ENCODE measurements around the gene BABAM1. TPM values are rescaled to one million over a fixed set of nuclear protein-coding genes. Genes with fewer than 3 reads are reported as not detected.
A peak's percentile ranks its signal among the peaks of the same experiment; 100 is the strongest.
"Not testable (repeated sequence)": the region's sequence is repeated elsewhere in the genome, so short reads cannot be mapped to it uniquely, and the experiment has no call there.

Gene BABAM1
- total RNA-seq, 2 experiments from 2014 or later: 111 to 113 TPM

DNA sequence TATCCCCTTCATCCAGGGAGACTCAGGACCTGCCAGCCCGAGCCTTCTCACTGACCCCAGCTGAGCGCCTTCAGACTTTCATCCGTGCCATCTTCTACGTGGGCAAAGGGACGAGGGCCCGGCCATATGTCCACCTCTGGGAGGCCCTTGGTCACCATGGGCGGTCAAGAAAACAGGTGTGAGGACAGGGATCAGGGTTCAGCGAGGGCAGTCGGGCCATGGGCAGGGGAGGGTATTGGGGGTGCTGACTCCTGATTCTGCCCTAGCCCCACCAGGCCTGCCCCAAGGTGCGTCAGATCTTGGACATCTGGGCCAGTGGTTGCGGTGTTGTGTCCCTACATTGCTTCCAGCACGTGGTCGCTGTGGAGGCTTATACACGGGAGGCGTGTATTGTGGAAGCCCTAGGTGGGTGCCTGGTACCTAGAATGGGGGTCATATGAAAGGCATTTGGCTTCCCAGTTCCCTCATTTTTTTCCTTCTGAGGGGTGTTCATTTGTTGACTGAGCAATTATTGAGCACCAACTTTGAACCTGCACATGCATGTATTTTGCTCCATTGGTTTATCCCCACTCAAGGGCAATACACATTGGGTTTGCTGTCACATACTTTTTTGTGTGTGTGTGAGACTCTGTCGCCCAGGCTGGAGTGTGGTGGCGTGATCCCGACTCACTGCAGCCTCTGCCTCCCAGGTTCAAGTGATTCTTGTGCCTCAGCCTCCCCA lies 18.3 kb downstream of the BABAM1 start:
- H3K27me3 Mint-ChIP-seq: peaks cover 5% of the 10 kb centered on the region
- H3K9me3 Mint-ChIP-seq: no peaks in the 10 kb centered on the region
- H3K27ac Mint-ChIP-seq: no peak overlapping the region
- no peaks in the 10 kb centered on the region for H3K36me3 Mint-ChIP-seq (ENCODE audit: low read depth)
- ChIA-PET POLR2A (no interaction called here), CTCF (interaction anchor here (0.5 to 1.1 kb wide), 3 partner anchors 20 to 100 kb away, joined by 3 to 6 read pairs (median 3); no protein-coding TSS in a partner anchor)
- peaks cover 15% of the 10 kb centered on the region for H3K4me1 Mint-ChIP-seq
- no peak overlapping the region for H3K4me3 Mint-ChIP-seq
- DNase-seq: no peak

DNA sequence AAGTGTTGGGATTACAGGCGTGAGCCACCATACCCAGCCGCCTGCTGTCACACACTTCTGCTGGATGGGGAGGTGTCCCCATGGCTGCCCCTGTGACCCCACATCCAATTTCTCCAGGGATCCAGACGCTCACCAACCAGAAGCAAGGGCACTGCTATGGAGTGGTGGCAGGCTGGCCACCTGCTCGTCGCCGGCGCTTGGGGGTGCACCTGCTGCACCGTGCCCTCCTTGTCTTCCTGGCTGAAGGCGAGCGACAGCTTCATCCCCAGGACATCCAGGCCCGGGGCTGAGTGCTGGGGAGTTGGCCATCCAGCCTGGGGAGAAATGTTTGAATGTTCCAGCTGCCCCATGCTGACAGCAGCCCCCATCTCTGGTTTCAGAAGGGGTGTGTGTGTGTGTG lies 19.0 kb downstream of the BABAM1 start:
- Mint-ChIP-seq H3K4me3 (no peak overlapping the region), H3K27me3 (peaks cover 5% of the 10 kb centered on the region)

DNA sequence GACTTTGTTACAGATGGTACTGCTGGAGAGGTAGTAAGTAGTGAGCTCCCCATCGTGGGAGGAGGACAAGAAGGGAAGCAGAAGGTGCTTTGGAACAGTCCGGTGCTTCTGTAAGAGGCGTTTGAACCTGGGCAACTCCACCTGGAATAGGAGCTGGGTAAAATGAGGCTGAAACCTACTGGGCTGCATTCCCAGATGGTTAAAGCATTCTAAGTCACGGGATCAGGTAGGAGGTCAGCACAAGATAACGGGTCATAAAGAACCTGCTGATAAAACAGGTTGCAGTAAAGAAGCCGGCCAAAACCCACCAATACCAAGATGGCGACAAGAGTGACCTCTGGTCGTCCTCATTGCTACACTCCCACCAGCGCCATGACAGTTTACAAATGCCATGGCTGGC lies 19.5 kb downstream of the BABAM1 start:
- no peak overlapping the region for H3K27ac Mint-ChIP-seq
- H3K4me3 Mint-ChIP-seq: no peak overlapping the region
- no peaks in the 10 kb centered on the region for H3K36me3 Mint-ChIP-seq (ENCODE audit: low read depth)
- H3K4me1 Mint-ChIP-seq: peaks cover 11% of the 10 kb centered on the region
- POLR2A ChIA-PET: no interaction called here
- peaks cover 5% of the 10 kb centered on the region for H3K27me3 Mint-ChIP-seq
- no peak for DNase-seq
- CTCF ChIA-PET: interaction anchor here (0.7 to 1.6 kb wide), 3 partner anchors 9 to 30 kb away, joined by 3 to 6 read pairs (median 3); no protein-coding TSS in a partner anchor
- no peaks in the 10 kb centered on the region for H3K9me3 Mint-ChIP-seq

More for the DNA sequence above, 19.0 kb downstream of the BABAM1 start:
- no peak for DNase-seq
- POLR2A ChIA-PET: no interaction called here
- no peaks in the 10 kb centered on the region for H3K36me3 Mint-ChIP-seq (ENCODE audit: low read depth)
- no peak overlapping the region for H3K27ac Mint-ChIP-seq
- peaks cover 14% of the 10 kb centered on the region for H3K4me1 Mint-ChIP-seq
- H3K9me3 Mint-ChIP-seq: no peaks in the 10 kb centered on the region
- CTCF ChIA-PET: interaction anchor here (0.7 to 1.1 kb wide), 2 partner anchors 10 to 20 kb away, joined by 3 to 6 read pairs; no protein-coding TSS in a partner anchor

DNA sequence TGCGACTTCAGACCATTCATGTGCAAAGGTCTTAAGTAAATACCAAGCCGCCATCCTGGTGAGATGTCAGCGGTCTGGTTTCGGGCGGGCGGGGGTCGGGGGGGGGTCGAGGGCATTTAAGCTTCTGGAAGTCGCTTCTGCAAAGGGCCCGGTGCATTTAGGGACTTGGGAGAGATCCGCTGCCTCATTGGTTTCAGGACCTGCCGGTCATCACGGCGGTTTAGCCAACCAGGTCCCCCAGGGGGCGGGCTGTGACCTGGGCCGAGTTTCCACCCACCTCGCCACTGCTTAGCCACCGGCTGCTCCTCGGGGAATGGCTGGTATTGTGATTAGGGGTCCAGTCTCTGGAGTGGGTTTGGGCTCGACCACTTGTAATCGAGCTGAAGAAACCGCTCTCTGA lies 22.2 kb downstream of the BABAM1 start:
- no peak overlapping the region for H3K4me3 Mint-ChIP-seq
- H3K4me1 Mint-ChIP-seq: peaks cover 11% of the 10 kb centered on the region
- ChIA-PET CTCF (interaction anchor here (4.6 kb wide), 1 partner anchor 8 kb away, joined by 23 read pairs; the partner anchor contains the start of gene ANKLE1), POLR2A (no interaction called here)
- H3K27me3 Mint-ChIP-seq: peaks cover 3% of the 10 kb centered on the region
- H3K27ac Mint-ChIP-seq: no peak overlapping the region
- H3K36me3 Mint-ChIP-seq (ENCODE audit: low read depth): no peaks in the 10 kb centered on the region
- no peaks in the 10 kb centered on the region for H3K9me3 Mint-ChIP-seq
- peak; percentile 30 for DNase-seq

DNA sequence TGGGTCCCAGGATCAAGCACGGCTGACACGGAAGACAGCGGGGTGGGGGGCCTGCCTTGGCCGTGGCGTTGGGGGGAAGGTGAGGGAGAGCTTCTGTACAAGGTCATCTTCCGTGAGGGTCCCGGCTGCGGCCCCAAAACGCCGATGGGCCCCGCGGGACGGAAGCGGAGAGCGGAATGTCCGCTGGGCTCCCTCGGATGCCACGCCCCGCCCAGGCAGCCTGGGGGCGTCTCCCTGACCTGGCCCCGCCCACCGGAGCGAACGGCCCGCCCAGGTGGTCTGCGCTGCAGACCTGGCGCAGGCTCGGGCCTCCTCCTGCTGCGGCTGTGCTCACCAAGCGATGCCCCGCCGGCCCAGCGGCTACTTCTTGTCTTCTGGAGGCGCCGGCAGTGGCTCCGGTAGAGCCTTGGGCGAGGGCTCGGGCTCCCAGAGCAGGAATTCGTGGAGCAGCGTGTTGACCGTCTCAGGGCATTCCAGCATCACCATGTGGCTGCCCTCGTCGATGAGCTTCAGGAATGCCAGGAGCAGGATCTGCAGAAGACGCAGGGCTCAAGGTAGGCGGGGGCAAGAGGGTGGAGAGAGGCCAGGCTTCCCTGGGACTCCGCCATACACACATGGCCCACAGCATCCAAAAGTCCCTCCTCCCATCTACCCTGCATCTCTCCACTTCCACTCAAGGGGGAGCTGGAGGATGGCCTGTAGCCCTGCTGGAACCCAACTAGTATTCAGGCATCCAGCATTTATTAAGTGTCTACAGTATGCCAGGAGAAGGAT lies 25.2 kb downstream of the BABAM1 start:
- peak overlapping the region; percentile 83 for H3K4me3 Mint-ChIP-seq
- POLR2A ChIA-PET: interaction anchor here (0.9 kb wide), 1 partner anchor 113 kb away, joined by 3 read pairs; no protein-coding TSS in a partner anchor
- CTCF ChIA-PET: interaction anchor here (0.7 to 4.6 kb wide), 12 partner anchors 9 to 1127 kb away, joined by 3 to 23 read pairs (median 4); partner anchors contain the start of genes ABHD8, ANKLE1, MRPL34 and SSBP4
- peaks cover 11% of the 10 kb centered on the region for H3K4me1 Mint-ChIP-seq
- DNase-seq: peak; percentile 85
- peak overlapping the region; percentile 85 for H3K27ac Mint-ChIP-seq
- H3K9me3 Mint-ChIP-seq: no peaks in the 10 kb centered on the region
- no peaks in the 10 kb centered on the region for H3K36me3 Mint-ChIP-seq (ENCODE audit: low read depth)
- peaks cover 3% of the 10 kb centered on the region for H3K27me3 Mint-ChIP-seq

DNA sequence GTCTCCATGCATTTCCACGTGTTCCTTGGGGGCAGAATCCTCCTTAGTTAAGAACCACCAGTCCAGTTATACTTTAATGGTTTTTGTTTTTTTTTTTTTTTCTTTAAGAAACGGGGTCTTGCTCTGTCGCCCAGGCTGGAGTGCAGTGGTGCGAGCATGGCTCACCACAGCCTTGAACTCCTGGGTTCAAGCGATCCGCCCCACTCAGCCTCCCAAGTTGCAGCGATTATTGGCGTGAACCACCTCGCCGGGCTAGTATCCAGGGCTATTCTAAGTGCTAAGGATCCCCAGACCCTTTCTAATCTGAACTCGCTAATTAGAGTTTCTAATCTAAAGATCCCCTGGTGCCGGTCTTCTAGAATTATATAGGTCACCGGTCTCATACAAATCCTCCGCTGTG lies 26.4 kb downstream of the BABAM1 start:
- DNase-seq: no peak
- CTCF ChIA-PET: interaction anchor here (0.5 to 4.6 kb wide), 10 partner anchors 10 to 1126 kb away, joined by 3 to 23 read pairs (median 4); partner anchors contain the start of genes ANKLE1, BABAM1 and SSBP4
- Mint-ChIP-seq H3K9me3 (no peaks in the 10 kb centered on the region), H3K27me3 (peaks cover 3% of the 10 kb centered on the region), H3K4me1 (peaks cover 11% of the 10 kb centered on the region), H3K36me3 (ENCODE audit: low read depth) (peaks cover 5% of the 10 kb centered on the region), H3K27ac (no peak overlapping the region), H3K4me3 (no peak overlapping the region)
- POLR2A ChIA-PET: no interaction called here

DNA sequence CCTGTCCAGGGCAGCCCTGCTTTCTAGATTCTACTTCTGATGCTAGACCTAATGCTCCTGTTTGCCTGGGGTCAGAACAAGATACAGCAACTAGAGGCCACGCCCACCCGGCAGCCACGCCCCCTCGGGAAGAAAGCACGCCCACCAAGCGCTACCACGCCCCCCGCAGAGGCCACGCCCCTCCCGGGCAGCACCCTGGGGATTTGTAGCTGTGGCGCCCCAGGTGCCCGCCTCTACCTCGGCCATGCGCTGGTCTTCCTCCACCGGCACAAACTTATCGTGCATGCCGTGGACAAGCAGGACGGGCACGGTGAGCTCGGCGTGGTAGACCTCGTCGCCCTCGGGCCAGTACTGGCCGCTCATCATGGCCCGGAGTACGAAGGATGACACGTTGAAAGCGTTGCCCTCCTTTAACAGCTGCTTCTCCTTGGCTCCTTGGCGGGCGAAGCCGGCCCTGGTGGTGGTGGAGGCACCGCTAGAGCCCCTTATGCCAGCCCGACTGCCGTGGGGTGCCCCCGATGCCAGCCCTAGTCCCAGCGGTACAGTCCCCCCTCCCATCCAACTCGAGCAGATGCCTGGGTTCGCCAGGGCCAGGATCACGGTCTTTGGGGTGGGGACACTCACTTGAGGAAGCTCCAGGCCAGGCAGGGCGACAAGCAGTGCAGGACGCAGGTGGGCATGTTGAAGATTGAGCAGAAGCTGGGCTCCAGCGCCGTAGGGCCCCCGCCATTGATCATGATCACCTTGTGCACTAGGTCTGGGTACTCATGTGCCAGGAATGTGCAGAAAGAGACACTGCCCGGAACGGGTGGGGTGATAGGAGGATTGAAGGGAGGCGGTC lies 27.0 kb downstream of the BABAM1 start:
- H3K27ac Mint-ChIP-seq: no peak overlapping the region
- no peaks in the 10 kb centered on the region for H3K9me3 Mint-ChIP-seq
- H3K4me3 Mint-ChIP-seq: no peak overlapping the region
- H3K4me1 Mint-ChIP-seq: peaks cover 11% of the 10 kb centered on the region
- POLR2A ChIA-PET: interaction anchor here (0.6 kb wide), 1 partner anchor 43 kb away, joined by 3 read pairs; no protein-coding TSS in a partner anchor
- peak; percentile 51 for DNase-seq
- CTCF ChIA-PET: interaction anchor here (0.5 to 2.5 kb wide), 5 partner anchors 9 to 287 kb away, joined by 3 to 9 read pairs (median 3); partner anchors contain the start of genes ABHD8 and BABAM1
- peaks cover 3% of the 10 kb centered on the region for H3K27me3 Mint-ChIP-seq
- H3K36me3 Mint-ChIP-seq (ENCODE audit: low read depth): peaks cover 9% of the 10 kb centered on the region

DNA sequence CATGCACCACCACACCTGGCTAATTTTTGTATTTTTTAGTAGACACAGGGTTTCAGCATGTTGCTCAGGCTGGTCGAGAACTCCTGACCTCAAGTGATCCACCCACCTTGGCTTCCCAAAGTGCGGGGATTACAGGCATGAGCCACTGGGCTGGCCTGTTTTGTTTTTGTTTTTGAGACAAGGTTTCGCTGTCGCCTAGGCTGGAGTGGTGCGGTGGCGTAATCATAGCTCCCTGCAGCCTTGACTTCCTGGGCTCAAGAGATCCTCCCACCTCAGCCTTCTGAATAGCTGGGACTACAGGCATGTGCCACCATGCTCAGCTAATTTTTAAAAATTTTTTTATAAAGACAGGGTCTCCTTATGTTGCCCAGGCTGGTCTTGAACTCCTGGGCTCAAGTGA lies 28.3 kb downstream of the BABAM1 start:
- H3K9me3 Mint-ChIP-seq; H3K27me3 Mint-ChIP-seq; H3K27ac Mint-ChIP-seq; H3K4me1 Mint-ChIP-seq; DNase-seq; H3K36me3 Mint-ChIP-seq (ENCODE audit: low read depth); POLR2A ChIA-PET; H3K4me3 Mint-ChIP-seq: not testable (repeated sequence)
- CTCF ChIA-PET: interaction anchor here (1.1 to 2.5 kb wide), 2 partner anchors 12 to 29 kb away, joined by 3 to 9 read pairs; partner anchors contain the start of gene BABAM1

DNA sequence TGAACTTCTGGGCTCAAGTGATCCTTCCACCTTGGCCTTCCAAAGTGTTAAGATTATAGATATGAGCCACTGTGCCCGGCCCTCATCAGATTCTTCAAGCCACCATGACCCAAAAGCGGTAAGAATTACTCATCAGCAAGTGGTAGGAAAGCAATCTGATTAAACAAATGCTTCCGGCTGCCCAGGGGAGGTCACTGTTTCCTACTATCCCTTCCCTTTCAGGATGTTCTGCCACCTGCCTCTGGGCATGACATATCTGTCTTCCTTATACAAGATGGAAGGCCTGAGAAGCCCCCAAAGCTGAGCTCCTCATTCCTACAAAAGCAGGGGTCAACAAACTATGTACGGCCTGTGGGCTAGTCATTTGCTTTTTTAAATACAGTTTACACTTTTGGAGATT lies 29.0 kb downstream of the BABAM1 start:
- Mint-ChIP-seq H3K4me1 (peaks cover 9% of the 10 kb centered on the region), H3K4me3 (no peak overlapping the region), H3K36me3 (ENCODE audit: low read depth) (peaks cover 11% of the 10 kb centered on the region), H3K9me3 (no peaks in the 10 kb centered on the region), H3K27me3 (no peaks in the 10 kb centered on the region), H3K27ac (no peak overlapping the region)
- DNase-seq: no peak
- POLR2A ChIA-PET: no interaction called here
- CTCF ChIA-PET: interaction anchor here (0.5 to 2.5 kb wide), 4 partner anchors 10 to 30 kb away, joined by 3 to 9 read pairs (median 4); partner anchors contain the start of gene BABAM1

DNA sequence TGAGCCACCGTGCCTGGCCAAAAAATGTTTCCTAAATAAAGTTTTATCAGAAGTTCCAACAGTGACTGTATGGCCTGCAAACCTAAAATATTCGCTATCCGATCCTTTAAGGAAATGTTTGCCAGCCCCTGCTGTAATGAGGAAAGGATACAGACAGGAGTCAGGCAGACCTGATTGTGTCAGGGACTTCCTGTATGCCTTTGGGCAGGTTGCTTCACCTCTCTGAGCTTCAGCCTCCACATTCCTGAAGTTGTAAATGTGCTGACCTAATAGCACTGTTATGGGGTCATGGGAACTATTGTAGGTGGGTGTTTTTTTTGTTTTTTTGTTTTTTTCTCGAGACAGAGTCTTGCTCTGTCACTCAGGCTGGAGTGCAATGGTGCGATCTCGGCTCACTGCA lies 29.7 kb downstream of the BABAM1 start:
- H3K9me3 Mint-ChIP-seq: no peaks in the 10 kb centered on the region
- no peaks in the 10 kb centered on the region for H3K27me3 Mint-ChIP-seq
- DNase-seq: no peak
- ChIA-PET CTCF (interaction anchor here (1.4 kb wide), 1 partner anchor 16 kb away, joined by 4 read pairs; no protein-coding TSS in a partner anchor), POLR2A (no interaction called here)
- H3K36me3 Mint-ChIP-seq (ENCODE audit: low read depth): peaks cover 11% of the 10 kb centered on the region
- no peak overlapping the region for H3K27ac Mint-ChIP-seq
- peaks cover 10% of the 10 kb centered on the region for H3K4me1 Mint-ChIP-seq
- no peak overlapping the region for H3K4me3 Mint-ChIP-seq

DNA sequence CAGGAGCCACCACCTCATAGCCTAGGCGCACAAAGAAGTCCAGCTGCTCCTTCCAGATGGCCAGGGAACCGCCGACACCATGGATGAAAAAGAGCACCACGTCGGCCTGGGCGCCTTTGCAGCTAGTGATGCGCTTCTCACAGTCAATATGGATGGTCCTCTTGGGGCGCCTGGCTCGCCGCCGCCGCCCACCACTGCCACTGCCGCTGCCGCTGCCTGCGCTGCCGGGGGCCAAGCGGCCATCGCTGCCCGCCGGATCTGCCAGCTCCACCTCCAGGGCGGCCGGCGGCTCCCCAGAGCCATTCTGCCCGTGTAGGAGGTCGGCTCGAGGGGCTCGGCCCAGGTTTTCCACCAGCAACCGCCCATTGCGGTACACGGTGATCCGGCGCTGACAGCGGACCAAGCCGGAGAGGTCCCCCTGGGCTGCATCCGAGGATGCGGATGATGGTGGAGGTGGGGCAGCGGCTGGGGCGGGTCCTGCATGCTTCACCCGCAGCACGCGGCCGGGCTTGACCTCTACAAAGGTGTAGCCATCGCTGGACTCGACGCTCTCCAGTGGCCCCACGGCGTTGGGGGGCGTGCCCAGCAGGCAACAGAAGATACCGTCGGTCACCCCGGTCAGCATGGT lies 33.9 kb downstream of the BABAM1 start:
- Mint-ChIP-seq H3K4me1 (peaks cover 29% of the 10 kb centered on the region), H3K9me3 (no peaks in the 10 kb centered on the region), H3K27me3 (no peaks in the 10 kb centered on the region), H3K27ac (no peak overlapping the region), H3K4me3 (no peak overlapping the region), H3K36me3 (ENCODE audit: low read depth) (peaks cover 11% of the 10 kb centered on the region)
- ChIA-PET POLR2A (no interaction called here), CTCF (interaction anchor here (0.8 to 1.0 kb wide), 2 partner anchors 10 to 42 kb away, joined by 3 to 5 read pairs; no protein-coding TSS in a partner anchor)
- DNase-seq: no peak
